ENCODE measurements around the gene FAM186B.
A peak's percentile ranks its signal among the peaks of the same experiment; 100 is the strongest.

Gene FAM186B

GRCh38 chr12:49548822-49549648, 56.4 kb downstream of the FAM186B start:
- peak; percentile 44 for DNase-seq

- DNase-seq, result no peak
Observed at GRCh38 chr12:49548481-49548821, 57.0 kb downstream of the FAM186B start.

GRCh38 chr12:49547090-49547690, 58.2 kb downstream of the FAM186B start:
- DNase-seq, result no peak

GRCh38 chr12:49546481-49546880, 59.0 kb downstream of the FAM186B start:
- DNase-seq, result no peak

- DNase-seq, result no peak
Observed at GRCh38 chr12:49545815-49546214, 59.6 kb downstream of the FAM186B start.

GRCh38 chr12:49543914-49544815, 61.3 kb downstream of the FAM186B start:
- no peak for DNase-seq

- DNase-seq, result no peak
Observed at GRCh38 chr12:49543221-49543913, 62.1 kb downstream of the FAM186B start.

GRCh38 chr12:49542592-49543160, 62.8 kb downstream of the FAM186B start:
- no peak for DNase-seq

GRCh38 chr12:49541911-49542505, 63.4 kb downstream of the FAM186B start:
- no peak for DNase-seq

- no peak for DNase-seq
Observed at GRCh38 chr12:49541140-49541861, 64.1 kb downstream of the FAM186B start.

GRCh38 chr12:49540229-49541139, 65.0 kb downstream of the FAM186B start:
- DNase-seq, result no peak

GRCh38 chr12:49539406-49540228, 65.8 kb downstream of the FAM186B start:
- DNase-seq, result no peak

- peak; percentile 77 for DNase-seq
Observed at GRCh38 chr12:49538510-49539403, 66.7 kb downstream of the FAM186B start, which contains the start of gene KCNH3. KCNH3 (plus strand) TSS chr12:49539030; CDS start chr12:49539417, 387 bp downstream.

- no peak for DNase-seq
Observed at GRCh38 chr12:49537752-49538509, 67.5 kb downstream of the FAM186B start.
